Neural cell (in vitro differentiated cells): Measurements from ENCODE around the gene PCNX2.

Source experiments
- EP300 ChIP-seq: fragments of 450-650 bp; conservative IDR thresholded peaks from 2 replicates; pipeline ENCODE4 v1.6.1; 2014; ENCODE audit warnings: antibody characterized with exemption, mild to moderate bottlenecking, moderate library complexity; ENCODE audit not compliant: poor library complexity, severe bottlenecking
- MXI1 ChIP-seq: fragments of 450-650 bp; conservative IDR thresholded peaks from 2 replicates; pipeline ENCODE4 v1.6.1; 2014; ENCODE audit warnings: antibody characterized with exemption, mild to moderate bottlenecking; ENCODE audit not compliant: poor library complexity, severe bottlenecking
- POLR2AphosphoS5 ChIP-seq: IDR thresholded peaks from 2 replicates; pipeline ENCODE4 v1.6.1; 2012
- RAD21 ChIP-seq: fragments of 450-650 bp; conservative IDR thresholded peaks from 2 replicates; pipeline ENCODE4 v1.6.1; 2014; ENCODE audit warnings: antibody characterized with exemption, mild to moderate bottlenecking, moderate library complexity
- SMC3 ChIP-seq: fragments of 450-650 bp; conservative IDR thresholded peaks from 2 replicates; pipeline ENCODE4 v1.6.1; 2014; ENCODE audit warnings: antibody characterized with exemption, mild to moderate bottlenecking, moderate library complexity; ENCODE audit not compliant: poor library complexity
- TF ChIP-seq, protein P1 (sequence below): fragments of 450-650 bp; IDR thresholded peaks from 2 replicates; pipeline ENCODE4 v1.5.1; 2014; ENCODE audit warnings: antibody characterized with exemption, mild to moderate bottlenecking, moderate library complexity; ENCODE audit not compliant: poor library complexity, severe bottlenecking

- TF ChIP-seq RAD21: no peak
- no peak for TF ChIP-seq MXI1
- TF ChIP-seq, protein P1, sequence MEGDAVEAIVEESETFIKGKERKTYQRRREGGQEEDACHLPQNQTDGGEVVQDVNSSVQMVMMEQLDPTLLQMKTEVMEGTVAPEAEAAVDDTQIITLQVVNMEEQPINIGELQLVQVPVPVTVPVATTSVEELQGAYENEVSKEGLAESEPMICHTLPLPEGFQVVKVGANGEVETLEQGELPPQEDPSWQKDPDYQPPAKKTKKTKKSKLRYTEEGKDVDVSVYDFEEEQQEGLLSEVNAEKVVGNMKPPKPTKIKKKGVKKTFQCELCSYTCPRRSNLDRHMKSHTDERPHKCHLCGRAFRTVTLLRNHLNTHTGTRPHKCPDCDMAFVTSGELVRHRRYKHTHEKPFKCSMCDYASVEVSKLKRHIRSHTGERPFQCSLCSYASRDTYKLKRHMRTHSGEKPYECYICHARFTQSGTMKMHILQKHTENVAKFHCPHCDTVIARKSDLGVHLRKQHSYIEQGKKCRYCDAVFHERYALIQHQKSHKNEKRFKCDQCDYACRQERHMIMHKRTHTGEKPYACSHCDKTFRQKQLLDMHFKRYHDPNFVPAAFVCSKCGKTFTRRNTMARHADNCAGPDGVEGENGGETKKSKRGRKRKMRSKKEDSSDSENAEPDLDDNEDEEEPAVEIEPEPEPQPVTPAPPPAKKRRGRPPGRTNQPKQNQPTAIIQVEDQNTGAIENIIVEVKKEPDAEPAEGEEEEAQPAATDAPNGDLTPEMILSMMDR: no peak
- no peak for TF ChIP-seq SMC3
- TF ChIP-seq POLR2AphosphoS5: no peak
- no peak for TF ChIP-seq EP300
Measured at GRCh38 chr1:233097959-233098580, 197.5 kb downstream of the PCNX2 start.
